GM12891 (cell line): ENCODE data around the gene IGSF6.

Experiments
- POLR2A ChIP-seq: IDR thresholded peaks from 2 replicates; pipeline ENCODE4 v1.6.1; 2011; ENCODE audit warnings: low read depth, low read length, control low read depth
- POLR2AphosphoS5 ChIP-seq: IDR thresholded peaks from 2 replicates; pipeline ENCODE4 v1.6.1; 2011; ENCODE audit warnings: low read depth, low read length, control low read depth
- POU2F2 ChIP-seq: IDR thresholded peaks from 2 replicates; pipeline ENCODE4 v1.6.1; 2011; ENCODE audit warnings: low read depth, mild to moderate bottlenecking, control low read depth, low read length, moderate library complexity
- SPI1 ChIP-seq: IDR thresholded peaks from 2 replicates; pipeline ENCODE4 v1.6.1; 2011; ENCODE audit warnings: low read depth, low read length, control low read depth
- TAF1 ChIP-seq: IDR thresholded peaks from 2 replicates; pipeline ENCODE4 v1.6.1; 2011; ENCODE audit warnings: low read depth, low read length, control low read depth

DNA sequence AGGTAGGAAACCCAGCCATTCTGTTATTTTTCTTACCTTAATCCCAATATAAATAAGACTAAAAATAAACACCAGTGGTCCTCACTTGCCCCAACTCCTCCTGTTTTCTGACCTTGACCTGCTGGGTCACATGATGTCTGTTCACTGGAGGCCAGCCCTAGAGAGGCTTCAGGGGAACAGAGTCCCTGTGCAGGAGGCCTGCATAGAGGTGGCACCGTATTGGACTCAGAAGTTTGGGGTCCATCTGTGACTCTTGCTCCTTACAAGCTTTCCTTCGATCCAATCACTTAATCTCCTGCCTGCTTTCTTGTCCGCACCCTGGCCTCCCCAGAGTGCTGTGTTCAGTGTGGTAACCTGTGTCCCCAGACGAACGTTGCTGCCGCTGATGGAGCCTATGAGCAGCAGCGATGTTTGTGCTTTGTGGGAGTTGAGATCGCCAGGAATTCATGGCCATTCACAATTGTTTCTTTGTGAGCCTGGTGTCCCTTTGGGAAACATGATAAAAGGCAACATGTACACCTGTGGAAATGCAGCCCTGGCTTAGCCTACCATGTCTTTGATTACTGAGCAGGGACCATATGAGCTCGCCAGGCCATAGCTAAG lies 4.7 kb downstream of the IGSF6 start:
- TF ChIP-seq POLR2A = no peak
- no peak for TF ChIP-seq POLR2AphosphoS5
- no peak for TF ChIP-seq TAF1
- no peak for TF ChIP-seq POU2F2
- no peak for TF ChIP-seq SPI1
